Thymus (tissue), 11 donors: ENCODE measurements around the gene PNO1. TPM values are rescaled to one million over a fixed set of nuclear protein-coding genes. Genes with fewer than 3 reads are reported as not detected.
A peak's percentile ranks its signal among the peaks of the same experiment; 100 is the strongest.

Source experiments
- DNase-seq, 9 donors: peaks; one replicate each; pipeline ENCODE4 v3.0.0-alpha.2; 2013; ENCODE audit warnings: low spot score in 9 of 9, low read depth in 6 of 9, missing footprints in 1 of 9
- H3K27ac ChIP-seq, 2 donors: one replicate each; pipeline ENCODE4 v1.5.1; 2013; ENCODE audit warnings: control low read depth in 1 of 2, low read depth in 1 of 2, low read length in 1 of 2, mild to moderate bottlenecking in 1 of 2, moderate library complexity in 1 of 2
- H3K27me3 ChIP-seq, 2 donors: one replicate each; pipeline ENCODE4 v1.5.1; 2013; ENCODE audit warnings: low read length in 1 of 2; ENCODE audit not compliant: control insufficient read depth in 2 of 2, insufficient read depth in 1 of 2
- H3K36me3 ChIP-seq, 2 donors: one replicate each; pipeline ENCODE4 v1.5.1; 2013; ENCODE audit warnings: low read length in 1 of 2, mild to moderate bottlenecking in 1 of 2, moderate library complexity in 1 of 2; ENCODE audit not compliant: control insufficient read depth in 2 of 2, insufficient read depth in 2 of 2
- H3K4me1 ChIP-seq, 2 donors: one replicate each; pipeline ENCODE4 v1.5.1; 2013; ENCODE audit warnings: low read length in 2 of 2; ENCODE audit not compliant: control insufficient read depth in 2 of 2, insufficient read depth in 2 of 2
- H3K4me3 ChIP-seq, 2 donors: one replicate each; pipeline ENCODE4 v1.5.1; 2013; ENCODE audit warnings: low read length in 2 of 2, control low read depth in 1 of 2, mild to moderate bottlenecking in 1 of 2
- H3K9me3 ChIP-seq, 2 donors: one replicate each; pipeline ENCODE4 v1.5.1; 2013; ENCODE audit warnings: low read length in 1 of 2, mild to moderate bottlenecking in 1 of 2; ENCODE audit not compliant: control insufficient read depth in 2 of 2, insufficient read depth in 1 of 2
- WGBS: extraction: QIAGEN DNeasy Blood & Tissue Kit; methylation state at CpG from one replicate; pipeline ENCODE4 v1.1.7; 2013; 5-methylcytosine and 5-hydroxymethylcytosine counted together
- polyA plus RNA-seq: library from polyadenylated mRNA; stranded (reverse); fragments of 200-250 nt; gene quantifications from one replicate; pipeline ENCODE4 v1.2.3, GENCODE V29; 2013
- total RNA-seq: library from RNA; stranded (reverse); fragments of 120-200 nt; gene quantifications from one replicate; pipeline ENCODE4 v1.2.4, GENCODE V29; 2013
- donor health status: healthy.

PNO1 gene
- total and polyA plus RNA-seq, 2 donors = 12.2 to 13.9 TPM

DNA sequence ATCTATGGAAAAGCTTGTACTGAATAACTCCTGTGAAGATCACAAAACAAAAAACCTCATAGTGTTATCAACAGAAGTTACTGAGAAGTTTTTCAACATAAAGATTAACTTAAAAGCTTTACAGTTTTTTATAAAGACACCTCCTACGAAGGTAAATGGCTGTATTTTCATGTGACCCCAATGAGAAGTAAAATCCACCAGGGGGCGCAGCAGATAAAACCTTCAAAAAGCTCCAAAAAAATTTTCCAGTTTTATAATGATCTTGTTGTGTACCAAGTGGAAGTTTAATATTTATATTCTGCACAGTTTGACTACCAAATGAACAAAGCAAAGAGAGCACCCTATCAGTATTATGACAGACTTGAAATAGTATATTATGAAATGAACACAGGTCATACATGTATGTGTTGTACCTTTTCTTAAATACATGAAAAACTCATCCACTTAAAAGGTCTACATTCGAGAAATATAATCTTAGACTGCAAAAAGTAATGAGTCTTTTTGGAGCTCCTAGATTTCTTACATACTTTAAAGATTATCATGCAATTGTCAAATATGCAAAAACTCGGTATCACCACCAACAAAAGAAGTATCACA, 38.5 kb downstream of the PNO1 start:
- Histone ChIP-seq H3K4me1 (no peaks in the 10 kb centered on the region), H3K27ac (no peak overlapping the region), H3K9me3 (no peaks in the 10 kb centered on the region), H3K36me3 (no peaks in the 10 kb centered on the region), H3K4me3 (no peak overlapping the region), H3K27me3 (no peaks in the 10 kb centered on the region)
- 55% methylated on average over 4 of the region's 4 CpGs for WGBS
- peak in 7 of 9 donors; percentile 7 to 74 (median 55) for DNase-seq

GRCh38 chr2:68200157-68200787, 42.6 kb downstream of the PNO1 start:
- H3K9me3 ChIP-seq = no peaks in the 10 kb centered on the region
- no peaks in the 10 kb centered on the region for H3K4me1 ChIP-seq
- WGBS = 95% methylated on average over 4 of the region's 4 CpGs

DNA sequence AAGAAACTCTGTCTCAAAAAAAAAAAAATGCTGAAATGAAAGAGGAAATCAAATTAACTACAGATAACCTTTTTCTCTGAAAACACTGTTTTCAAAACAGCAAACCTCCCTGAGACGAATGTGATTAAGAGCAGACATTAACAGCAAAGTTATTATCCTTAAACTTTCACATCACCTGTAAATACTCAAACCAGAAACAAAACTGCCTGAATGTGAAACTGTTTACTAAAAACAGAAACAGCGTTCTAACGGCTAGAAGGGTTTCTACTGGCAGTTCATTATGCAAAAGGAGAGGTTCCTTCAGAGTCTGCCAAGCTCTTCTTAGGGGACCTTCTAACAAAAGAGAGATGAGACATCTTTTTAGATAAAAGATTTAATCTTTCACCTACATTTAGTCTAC, 45.9 kb downstream of the PNO1 start:
- peaks cover 8 to 10% of the 10 kb centered on the region in 2 donors for H3K4me1 ChIP-seq
- 39% methylated on average over 3 of the region's 3 CpGs for WGBS
- H3K27me3 ChIP-seq = no peaks in the 10 kb centered on the region

More at GRCh38 chr2:68200157-68200787, 42.6 kb downstream of the PNO1 start:
- no peak for DNase-seq
- H3K27me3 ChIP-seq = no peaks in the 10 kb centered on the region
- no peak overlapping the region for H3K27ac ChIP-seq
- no peaks in the 10 kb centered on the region for H3K36me3 ChIP-seq
- H3K4me3 ChIP-seq = no peak overlapping the region

DNA sequence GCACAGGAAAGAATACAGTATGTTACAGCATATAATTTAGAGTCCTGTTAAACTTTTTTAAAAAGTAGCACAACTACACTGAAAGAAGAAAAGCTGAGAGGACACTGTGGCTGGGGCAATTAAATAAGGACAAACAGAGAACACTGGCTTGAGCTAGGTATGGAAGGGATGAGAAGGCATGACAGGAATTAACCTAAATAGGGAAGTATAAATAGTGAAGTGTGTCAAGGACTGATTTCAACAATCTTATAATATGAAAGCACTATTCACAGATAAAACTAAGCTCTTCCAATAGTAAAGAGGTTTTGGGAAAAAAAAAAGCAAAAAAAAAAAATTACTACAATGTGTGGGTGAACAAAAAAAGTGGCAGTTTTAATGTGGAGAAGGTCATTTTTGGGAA, 49.1 kb downstream of the PNO1 start:
- no peak for DNase-seq
- Histone ChIP-seq H3K4me1 (peaks cover 8 to 10% of the 10 kb centered on the region in 2 donors), H3K4me3 (no peak overlapping the region), H3K9me3 (no peaks in the 10 kb centered on the region), H3K27me3 (no peaks in the 10 kb centered on the region), H3K27ac (no peak overlapping the region), H3K36me3 (peaks cover 0 to 8% of the 10 kb centered on the region in 2 donors)

More for the DNA sequence above, 45.9 kb downstream of the PNO1 start:
- Histone ChIP-seq H3K9me3 (no peaks in the 10 kb centered on the region), H3K36me3 (no peaks in the 10 kb centered on the region), H3K4me3 (no peak overlapping the region), H3K27ac (peak overlapping the region in 1 of 2 donors; percentile 53)
- peak in 6 of 9 donors; percentile 12 to 58 (median 24) for DNase-seq

- Histone ChIP-seq H3K9me3 (no peaks in the 10 kb centered on the region), H3K36me3 (peaks cover 9 to 30% of the 10 kb centered on the region in 2 donors), H3K4me1 (no peaks in the 10 kb centered on the region), H3K4me3 (no peak overlapping the region), H3K27ac (no peak overlapping the region), H3K27me3 (no peaks in the 10 kb centered on the region)
- 95% methylated on average over 5 of the region's 5 CpGs for WGBS
- DNase-seq = no peak
Measured at GRCh38 chr2:68214381-68214780, 56.7 kb downstream of the PNO1 start.

- Histone ChIP-seq H3K4me3 (no peak overlapping the region), H3K4me1 (no peaks in the 10 kb centered on the region), H3K27ac (no peak overlapping the region), H3K27me3 (no peaks in the 10 kb centered on the region), H3K36me3 (peaks cover 9 to 23% of the 10 kb centered on the region in 2 donors), H3K9me3 (no peaks in the 10 kb centered on the region)
- 98% methylated on average over 2 of the region's 2 CpGs for WGBS
- no peak for DNase-seq
Measured at GRCh38 chr2:68216454-68217310, 59.0 kb downstream of the PNO1 start.

DNA sequence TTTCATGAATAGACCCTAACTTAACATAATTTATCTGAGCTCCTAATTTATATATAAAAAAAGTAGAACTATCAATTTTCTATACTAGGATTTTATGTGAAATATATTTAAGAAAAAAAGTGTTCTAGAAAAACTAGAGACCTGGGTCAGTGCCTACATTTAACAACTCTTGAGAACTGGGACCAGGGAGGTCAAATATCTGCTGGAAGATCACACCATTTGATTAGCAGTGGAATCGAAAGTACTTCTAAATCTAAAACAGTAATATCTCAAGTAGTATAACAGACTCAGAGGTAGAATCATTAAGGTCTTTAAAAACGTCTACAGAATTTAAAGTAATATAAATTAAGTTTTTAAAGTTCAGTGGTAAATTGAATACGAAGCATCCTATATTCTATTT, 60.0 kb downstream of the PNO1 start:
- 84% methylated on average over 3 of the region's 3 CpGs for WGBS
- DNase-seq = no peak
- H3K4me1 ChIP-seq = no peaks in the 10 kb centered on the region

DNA sequence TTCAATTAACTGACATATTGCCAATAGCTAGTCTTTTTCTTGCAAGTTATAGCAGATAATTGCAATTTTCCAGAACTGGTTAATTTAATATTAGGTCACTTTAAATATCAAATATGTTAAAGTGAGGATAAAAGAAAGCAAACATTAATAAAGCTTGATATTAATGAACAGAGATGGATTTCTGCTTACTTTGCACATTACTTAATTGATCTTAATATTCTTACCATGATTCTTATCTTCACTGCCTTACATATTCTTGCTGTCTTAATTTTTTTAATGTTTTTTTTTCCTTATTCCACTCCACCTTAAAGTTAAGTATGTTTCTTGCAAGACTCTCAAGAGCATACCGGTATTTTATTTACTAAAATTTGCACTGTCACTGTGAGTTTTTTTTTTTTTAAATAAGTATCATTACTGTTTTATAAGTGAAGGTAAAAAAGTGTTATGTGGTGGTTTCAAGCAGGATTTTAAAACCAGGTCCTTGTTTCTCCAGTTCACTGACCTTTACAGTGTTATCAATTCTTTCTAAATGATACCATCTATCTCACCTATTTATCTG, 60.7 kb downstream of the PNO1 start:
- no peak for DNase-seq
- no peaks in the 10 kb centered on the region for H3K4me1 ChIP-seq
- no peak overlapping the region for H3K4me3 ChIP-seq
- no peaks in the 10 kb centered on the region for H3K9me3 ChIP-seq
- peaks cover 0 to 10% of the 10 kb centered on the region in 2 donors for H3K36me3 ChIP-seq
- WGBS = 37% methylated on average over 1 of the region's 1 CpG
- H3K27ac ChIP-seq = no peak overlapping the region
- H3K27me3 ChIP-seq = no peaks in the 10 kb centered on the region

More for the DNA sequence above, 60.0 kb downstream of the PNO1 start:
- H3K4me3 ChIP-seq = no peak overlapping the region
- H3K36me3 ChIP-seq = peaks cover 1 to 16% of the 10 kb centered on the region in 2 donors
- no peaks in the 10 kb centered on the region for H3K9me3 ChIP-seq
- H3K27me3 ChIP-seq = no peaks in the 10 kb centered on the region
- no peak overlapping the region for H3K27ac ChIP-seq

GRCh38 chr2:68222287-68222686, 64.6 kb downstream of the PNO1 start:
- H3K4me1 ChIP-seq = no peaks in the 10 kb centered on the region
- no peaks in the 10 kb centered on the region for H3K27me3 ChIP-seq
- 99% methylated on average over 1 of the region's 1 CpG for WGBS
- DNase-seq = no peak
- H3K27ac ChIP-seq = no peak overlapping the region
- H3K36me3 ChIP-seq = no peaks in the 10 kb centered on the region
- no peak overlapping the region for H3K4me3 ChIP-seq
- no peaks in the 10 kb centered on the region for H3K9me3 ChIP-seq
